ENCODE data around the gene WDR73.

- TF ChIP-seq CTCF (IDR thresholded peaks at IDR 0.05) = no peak
- TF ChIP-seq EZH2 (IDR thresholded peaks at IDR 0.05) = no peak
- TF ChIP-seq EZH2phosphoT487 (IDR thresholded peaks at IDR 0.05) = no peak
These were observed 5.5 kb downstream of the WDR73 start for GRCh38 chr15:84648539-84648938.
